ENCODE results near the gene AMELX.

AMELX gene

GRCh38 chrX:11311706-11312105, 18.5 kb downstream of the AMELX start:
- ATAC-seq = no peak

- no peak for ATAC-seq
These were observed 26.8 kb downstream of the AMELX start for GRCh38 chrX:11319806-11320520.

GRCh38 chrX:11321986-11322385, 28.8 kb downstream of the AMELX start:
- ATAC-seq = no peak

GRCh38 chrX:11328134-11328533, 34.9 kb downstream of the AMELX start:
- no peak for ATAC-seq

GRCh38 chrX:11329021-11329420, 35.8 kb downstream of the AMELX start:
- no peak for ATAC-seq

DNA sequence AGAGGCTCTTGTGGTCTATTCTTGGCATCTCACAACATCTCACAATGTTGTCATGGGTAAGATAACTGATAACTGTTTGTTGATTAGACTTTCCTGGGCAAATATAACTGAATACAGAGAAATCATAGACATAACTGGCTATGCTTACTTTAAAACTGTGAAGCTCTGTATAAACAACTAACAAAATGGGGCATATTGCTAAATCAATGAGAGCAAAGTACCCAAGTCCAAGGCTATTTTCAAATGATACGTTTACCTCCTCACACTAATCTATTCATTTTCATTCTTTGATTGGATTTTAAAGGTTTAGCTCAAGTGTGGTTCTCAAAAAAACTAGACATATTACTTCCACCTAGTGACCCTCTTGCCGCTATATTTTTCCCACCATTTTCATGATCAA, 38.6 kb downstream of the AMELX start:
- ATAC-seq = no peak

DNA sequence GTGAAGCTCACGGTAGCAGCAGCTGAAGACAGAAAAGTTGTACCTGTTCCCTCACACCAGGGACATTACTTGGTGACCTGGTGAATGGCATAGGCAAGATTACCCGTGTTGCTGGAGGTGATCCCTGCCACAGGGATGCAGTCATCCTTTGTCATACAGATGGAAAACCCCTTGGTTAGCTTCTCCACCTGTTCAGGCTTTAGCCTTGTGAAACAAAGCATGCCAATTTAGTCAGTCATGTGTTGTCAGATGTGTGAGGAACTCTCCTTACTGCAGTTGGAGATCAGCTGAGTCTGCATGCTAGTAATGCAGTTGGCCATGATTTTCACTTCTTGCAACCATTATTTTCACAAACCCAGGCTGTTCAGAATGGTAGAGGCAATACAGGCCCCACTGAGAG, 41.0 kb downstream of the AMELX start:
- no peak for ATAC-seq

DNA sequence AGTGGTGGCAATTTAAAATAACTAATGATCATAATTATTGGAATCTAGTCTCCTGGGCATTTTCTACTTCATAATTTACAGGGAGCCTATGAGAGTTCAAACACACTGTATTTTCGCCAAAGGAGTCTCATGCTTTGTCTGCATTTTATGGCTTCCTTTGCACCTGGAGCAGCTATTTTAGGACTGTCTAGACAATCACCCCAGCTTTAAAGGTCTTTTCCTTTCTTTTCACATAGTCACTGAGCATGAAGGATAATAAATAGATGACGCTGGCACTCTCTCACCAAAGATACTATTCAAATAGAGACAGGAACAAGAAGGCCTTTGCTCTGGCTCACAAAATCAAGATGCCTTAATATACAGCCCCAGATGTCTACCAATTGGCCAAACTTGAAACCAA, 43.0 kb downstream of the AMELX start:
- ATAC-seq = no peak

DNA sequence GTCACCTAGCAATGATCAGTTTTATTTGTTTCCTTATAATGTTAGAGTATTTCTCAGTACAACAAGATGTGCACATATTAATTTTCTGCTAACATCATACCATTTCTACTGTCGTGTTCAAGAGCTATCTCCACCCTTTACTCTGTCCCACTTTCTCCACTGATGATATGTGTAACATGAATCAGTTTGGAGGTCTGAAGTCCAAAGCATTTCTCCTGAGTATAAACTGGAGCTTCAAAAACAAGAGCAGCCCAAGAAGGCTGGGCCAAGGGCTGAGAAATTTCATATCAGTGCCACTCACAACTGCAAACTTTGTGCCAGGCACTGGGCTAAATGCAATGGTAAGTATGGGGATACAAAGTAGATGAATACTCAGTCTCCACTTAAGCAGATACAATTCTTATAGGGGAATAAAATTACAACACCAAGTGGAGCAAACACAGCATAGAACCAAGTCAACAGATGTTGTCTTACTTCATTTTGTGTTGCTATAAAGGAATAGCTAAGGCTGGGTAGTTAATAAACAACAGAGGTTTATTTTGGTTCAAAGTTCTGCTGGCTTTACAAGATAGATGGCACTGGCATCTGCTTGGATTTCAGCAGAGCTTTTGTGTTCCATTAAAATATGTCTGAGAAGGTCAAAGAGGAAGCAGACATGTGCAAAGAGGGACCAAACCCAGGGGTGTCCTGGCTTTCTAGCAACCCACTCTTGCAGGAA, 44.2 kb downstream of the AMELX start:
- ATAC-seq = no peak

GRCh38 chrX:11341274-11342201, 48.3 kb downstream of the AMELX start:
- ATAC-seq = no peak

DNA sequence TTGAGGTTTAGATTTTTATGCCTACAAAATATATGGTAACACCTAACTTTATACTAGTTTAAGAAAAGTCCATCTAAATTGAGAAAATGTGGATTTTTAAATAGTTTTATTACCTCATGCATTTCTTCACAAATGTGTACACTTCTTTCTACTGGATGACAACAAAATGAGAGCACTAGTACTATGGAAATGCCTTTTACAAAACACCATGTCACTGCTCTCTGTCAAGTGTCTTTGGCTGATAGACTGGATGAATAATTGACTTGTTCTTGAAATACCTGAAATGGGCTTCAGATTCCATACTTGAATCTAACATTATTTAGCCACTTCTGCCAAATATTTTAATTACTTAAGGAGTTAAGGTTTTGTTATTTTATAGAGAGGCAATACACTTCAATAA, 49.5 kb downstream of the AMELX start:
- no peak for ATAC-seq

GRCh38 chrX:11346121-11346682, 53.0 kb downstream of the AMELX start:
- no peak for ATAC-seq

DNA sequence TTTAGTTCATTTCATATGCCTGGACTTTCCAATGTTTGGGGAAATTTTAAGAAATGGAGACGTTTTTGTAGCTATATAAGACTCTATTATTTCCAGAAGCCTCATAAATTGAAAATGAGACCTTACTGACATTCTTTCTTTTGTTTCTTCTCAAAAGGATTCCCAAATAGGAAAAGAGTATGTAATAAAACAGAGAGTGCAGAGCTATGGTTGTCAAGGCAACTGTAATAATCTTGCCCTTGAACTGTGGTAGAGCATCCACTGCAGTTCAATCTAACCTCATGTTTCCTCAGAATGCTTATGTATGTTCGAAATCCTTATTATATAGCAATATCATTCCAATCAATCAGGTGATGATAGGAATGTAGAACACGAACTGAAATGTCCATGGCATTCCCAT, 54.1 kb downstream of the AMELX start:
- ATAC-seq = no peak

- no peak for ATAC-seq
These were observed 55.8 kb downstream of the AMELX start for GRCh38 chrX:11349020-11349419.

DNA sequence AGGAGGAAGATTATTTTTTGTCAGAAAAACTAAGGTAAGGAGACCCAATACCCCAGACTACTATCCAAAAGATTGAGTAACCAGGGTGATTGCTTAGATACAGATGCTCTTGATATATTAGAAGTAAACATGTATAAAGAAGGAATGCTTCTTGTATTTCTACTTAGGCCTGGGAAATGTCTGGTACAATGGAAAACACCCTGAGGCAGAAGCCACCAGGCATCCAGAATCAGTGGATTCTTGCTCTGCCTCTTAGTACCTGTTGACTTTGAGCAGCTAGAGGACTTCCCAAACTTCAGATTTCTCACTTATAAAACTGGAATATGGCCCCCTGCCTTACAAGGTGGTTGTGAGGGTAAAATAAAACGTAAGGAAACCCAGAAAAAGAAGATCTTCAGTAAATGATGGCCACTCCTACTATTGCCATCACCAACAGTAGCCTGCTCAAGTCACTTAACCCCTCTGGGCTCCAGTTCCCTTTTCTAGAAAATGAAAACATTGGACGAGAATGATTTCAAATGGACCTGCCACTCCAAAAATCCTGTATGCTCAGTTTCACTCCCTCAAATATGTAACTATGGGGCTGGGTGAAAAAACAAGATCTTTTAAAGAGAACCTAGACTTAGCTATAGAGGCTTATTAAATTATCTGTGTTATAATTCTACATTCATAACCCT, 56.6 kb downstream of the AMELX start:
- no peak for ATAC-seq
